ENCODE results near the gene SPAG6.

SPAG6 gene

GRCh38 chr10:22427890-22428571 is 82.7 kb downstream of the SPAG6 start:
- H3K9me3 Mint-ChIP-seq = no peaks in the 10 kb centered on the region
- no peak overlapping the region for H3K27ac Mint-ChIP-seq
- peaks cover 26% of the 10 kb centered on the region for H3K4me1 Mint-ChIP-seq (ENCODE audit: low read depth)
- peaks cover 25% of the 10 kb centered on the region for H3K27me3 Mint-ChIP-seq
- intact Hi-C loops (cut with micrococcal nuclease) = no loop called here
- H3K36me3 Mint-ChIP-seq (ENCODE audit: low read depth) = no peaks in the 10 kb centered on the region
- H3K4me3 Mint-ChIP-seq = no peak overlapping the region

- intact Hi-C loops (cut with micrococcal nuclease) = no loop called here
- no peak overlapping the region for H3K4me3 Mint-ChIP-seq
- peaks cover 28% of the 10 kb centered on the region for H3K4me1 Mint-ChIP-seq (ENCODE audit: low read depth)
- H3K36me3 Mint-ChIP-seq (ENCODE audit: low read depth) = no peaks in the 10 kb centered on the region
- no peaks in the 10 kb centered on the region for H3K9me3 Mint-ChIP-seq
- peaks cover 25% of the 10 kb centered on the region for H3K27me3 Mint-ChIP-seq
- H3K27ac Mint-ChIP-seq = no peak overlapping the region
These were observed 83.8 kb downstream of the SPAG6 start for GRCh38 chr10:22429146-22429545.

- H3K4me1 Mint-ChIP-seq (ENCODE audit: low read depth) = peaks cover 33% of the 10 kb centered on the region
- peaks cover 25% of the 10 kb centered on the region for H3K27me3 Mint-ChIP-seq
- H3K4me3 Mint-ChIP-seq = no peak overlapping the region
- intact Hi-C loops (cut with micrococcal nuclease) = loop anchor here (10.0 kb wide), 2 partner anchors 285 to 905 kb away; partner anchors contain the start of genes PIP4K2A and SKIDA1
- no peaks in the 10 kb centered on the region for H3K9me3 Mint-ChIP-seq
- no peak overlapping the region for H3K27ac Mint-ChIP-seq
- no peaks in the 10 kb centered on the region for H3K36me3 Mint-ChIP-seq (ENCODE audit: low read depth)
These were observed 84.7 kb downstream of the SPAG6 start for GRCh38 chr10:22429981-22430421.

- Mint-ChIP-seq H3K4me1 (ENCODE audit: low read depth) (peaks cover 44% of the 10 kb centered on the region), H3K9me3 (no peaks in the 10 kb centered on the region)
These were observed 88.6 kb downstream of the SPAG6 start for GRCh38 chr10:22433875-22434274.

GRCh38 chr10:22434521-22434920 is 89.2 kb downstream of the SPAG6 start:
- Mint-ChIP-seq H3K27me3 (peaks cover 18% of the 10 kb centered on the region), H3K27ac (peak overlapping the region; percentile 66), H3K36me3 (ENCODE audit: low read depth) (peaks cover 11% of the 10 kb centered on the region), H3K9me3 (no peaks in the 10 kb centered on the region), H3K4me3 (no peak overlapping the region), H3K4me1 (ENCODE audit: low read depth) (peaks cover 51% of the 10 kb centered on the region)
- intact Hi-C loops (cut with micrococcal nuclease) = loop anchor here (10.0 kb wide), 2 partner anchors 280 to 910 kb away; partner anchors contain the start of genes PIP4K2A and SKIDA1

More at GRCh38 chr10:22433875-22434274, 88.6 kb downstream of the SPAG6 start:
- Mint-ChIP-seq H3K4me3 (no peak overlapping the region), H3K27ac (peak overlapping the region; percentile 66), H3K36me3 (ENCODE audit: low read depth) (peaks cover 11% of the 10 kb centered on the region), H3K27me3 (peaks cover 15% of the 10 kb centered on the region)
- intact Hi-C loops (cut with micrococcal nuclease) = loop anchor here (10.0 kb wide), 2 partner anchors 281 to 909 kb away; partner anchors contain the start of genes PIP4K2A and SKIDA1

GRCh38 chr10:22435650-22436049 is 90.4 kb downstream of the SPAG6 start:
- Mint-ChIP-seq H3K4me1 (ENCODE audit: low read depth) (peaks cover 56% of the 10 kb centered on the region), H3K27ac (peak overlapping the region; percentile 99), H3K4me3 (no peak overlapping the region), H3K36me3 (ENCODE audit: low read depth) (peaks cover 11% of the 10 kb centered on the region), H3K27me3 (peaks cover 17% of the 10 kb centered on the region), H3K9me3 (no peaks in the 10 kb centered on the region)
- intact Hi-C loops (cut with micrococcal nuclease) = loop anchor here (5.0 to 10.0 kb wide), 8 partner anchors 103 to 911 kb away; partner anchors contain the start of genes COMMD3, DNAJC1, PIP4K2A and SKIDA1

GRCh38 chr10:22436526-22436892 is 91.2 kb downstream of the SPAG6 start:
- intact Hi-C loops (cut with micrococcal nuclease) = loop anchor here (5.0 to 10.0 kb wide), 8 partner anchors 104 to 912 kb away; partner anchors contain the start of genes COMMD3, DNAJC1, PIP4K2A and SKIDA1
- Mint-ChIP-seq H3K4me1 (ENCODE audit: low read depth) (peaks cover 56% of the 10 kb centered on the region), H3K9me3 (no peaks in the 10 kb centered on the region), H3K36me3 (ENCODE audit: low read depth) (peaks cover 11% of the 10 kb centered on the region), H3K4me3 (peak overlapping the region; percentile 88), H3K27me3 (peaks cover 22% of the 10 kb centered on the region), H3K27ac (peak overlapping the region; percentile 99)

- Mint-ChIP-seq H3K36me3 (ENCODE audit: low read depth) (peaks cover 11% of the 10 kb centered on the region), H3K9me3 (no peaks in the 10 kb centered on the region), H3K27ac (peak overlapping the region; percentile 99), H3K27me3 (peaks cover 28% of the 10 kb centered on the region), H3K4me1 (ENCODE audit: low read depth) (peaks cover 56% of the 10 kb centered on the region), H3K4me3 (peak overlapping the region; percentile 88)
- intact Hi-C loops (cut with micrococcal nuclease) = loop anchor here (5.0 to 10.0 kb wide), 8 partner anchors 105 to 912 kb away; partner anchors contain the start of genes COMMD3, DNAJC1, PIP4K2A and SKIDA1
These were observed 91.8 kb downstream of the SPAG6 start for GRCh38 chr10:22436893-22437619.

GRCh38 chr10:22437620-22438588 is 92.6 kb downstream of the SPAG6 start:
- H3K4me1 Mint-ChIP-seq (ENCODE audit: low read depth) = peaks cover 56% of the 10 kb centered on the region
- peak overlapping the region; percentile 99 for H3K27ac Mint-ChIP-seq
- peak overlapping the region; percentile 88 for H3K4me3 Mint-ChIP-seq

GRCh38 chr10:22438711-22439110 is 93.4 kb downstream of the SPAG6 start:
- peaks cover 11% of the 10 kb centered on the region for H3K36me3 Mint-ChIP-seq (ENCODE audit: low read depth)
- peaks cover 53% of the 10 kb centered on the region for H3K4me1 Mint-ChIP-seq (ENCODE audit: low read depth)
- no peaks in the 10 kb centered on the region for H3K9me3 Mint-ChIP-seq
- H3K4me3 Mint-ChIP-seq = no peak overlapping the region
- H3K27me3 Mint-ChIP-seq = peaks cover 34% of the 10 kb centered on the region
- intact Hi-C loops (cut with micrococcal nuclease) = loop anchor here (5.0 to 10.0 kb wide), 8 partner anchors 106 to 914 kb away; partner anchors contain the start of genes COMMD3, DNAJC1, PIP4K2A and SKIDA1
- no peak overlapping the region for H3K27ac Mint-ChIP-seq

More at GRCh38 chr10:22437620-22438588, 92.6 kb downstream of the SPAG6 start:
- H3K27me3 Mint-ChIP-seq = peaks cover 34% of the 10 kb centered on the region
- H3K36me3 Mint-ChIP-seq (ENCODE audit: low read depth) = peaks cover 11% of the 10 kb centered on the region
- intact Hi-C loops (cut with micrococcal nuclease) = loop anchor here (5.0 to 10.0 kb wide), 8 partner anchors 106 to 913 kb away; partner anchors contain the start of genes COMMD3, DNAJC1, PIP4K2A and SKIDA1
- no peaks in the 10 kb centered on the region for H3K9me3 Mint-ChIP-seq

GRCh38 chr10:22442063-22442462 is 96.8 kb downstream of the SPAG6 start:
- Mint-ChIP-seq H3K9me3 (no peaks in the 10 kb centered on the region), H3K27ac (no peak overlapping the region), H3K4me1 (ENCODE audit: low read depth) (peaks cover 26% of the 10 kb centered on the region), H3K4me3 (no peak overlapping the region), H3K27me3 (peaks cover 44% of the 10 kb centered on the region), H3K36me3 (ENCODE audit: low read depth) (peaks cover 8% of the 10 kb centered on the region)
- intact Hi-C loops (cut with micrococcal nuclease) = no loop called here

GRCh38 chr10:22442468-22442867 is 97.2 kb downstream of the SPAG6 start:
- Mint-ChIP-seq H3K27ac (no peak overlapping the region), H3K36me3 (ENCODE audit: low read depth) (peaks cover 4% of the 10 kb centered on the region), H3K27me3 (peaks cover 44% of the 10 kb centered on the region), H3K4me1 (ENCODE audit: low read depth) (peaks cover 26% of the 10 kb centered on the region), H3K4me3 (no peak overlapping the region), H3K9me3 (no peaks in the 10 kb centered on the region)
- intact Hi-C loops (cut with micrococcal nuclease) = no loop called here
